Caco-2 (cell line): Measurements from ENCODE around the gene EPHB1. TPM values are rescaled to one million over a fixed set of nuclear protein-coding genes. Genes with fewer than 3 reads are reported as not detected.

ENCODE experiments used
- BruUV-seq: library from RNA; stranded (reverse); fragments of 400-500 nt; replicated peaks from 2 replicates; lab custom pipeline; 2021; lab: Mats Ljungman, UMichigan
- CTCF ChIA-PET: fragments of 300-600 bp; sonication (Branson Sonifier 250); formaldehyde crosslinking; loops from one replicate; lab custom pipeline; 2022; ENCODE audit warnings: antibody characterized with exemption; lab: Charles Lee
- POLR2A ChIA-PET: fragments of 300-600 bp; sonication (Branson Sonifier 250); formaldehyde crosslinking; loops from one replicate; lab custom pipeline; 2022; ENCODE audit warnings: antibody characterized with exemption; lab: Charles Lee
- DNase-seq, 2 experiments: peaks; one replicate each; pipeline versions ENCODE4 v3.0.0 to v3.0.0-alpha.2; 2020 to 2022
- H3K27me3 ChIP-seq: replicated peaks from 2 replicates; pipeline ENCODE4 v1.6.0; 2011; ENCODE audit warnings: low read length; ENCODE audit not compliant: control insufficient read depth, insufficient read depth
- H3K36me3 ChIP-seq: 2 replicates; pipeline ENCODE4 v1.5.1; 2011; ENCODE audit warnings: low read length; ENCODE audit not compliant: control insufficient read depth, insufficient read depth
- H3K4me1 ChIP-seq: fragments of 250-450 bp; sonication (Bioruptor Pico); 2 replicates; pipeline ENCODE4 v1.5.1; 2020; ENCODE audit warnings: mild to moderate bottlenecking
- H3K4me3 ChIP-seq: 2 replicates; pipeline ENCODE4 v1.5.1; 2011; ENCODE audit warnings: low read depth, mild to moderate bottlenecking, control low read depth, low read length
- H3K9me3 ChIP-seq: fragments of 250-450 bp; sonication (Bioruptor Pico); 2 replicates; pipeline ENCODE4 v1.5.1; 2020; ENCODE audit warnings: mild to moderate bottlenecking, moderate library complexity
- H3K27ac Mint-ChIP-seq: one replicate; pipeline ENCODE4 v1.8.0; 2022; ENCODE audit warnings: mixed read lengths; ENCODE audit not compliant: unreplicated experiment
- H3K27me3 Mint-ChIP-seq: one replicate; pipeline ENCODE4 v1.8.0; 2022; ENCODE audit warnings: mixed read lengths; ENCODE audit not compliant: insufficient read depth, unreplicated experiment
- H3K36me3 Mint-ChIP-seq: one replicate; pipeline ENCODE4 v1.8.0; 2022; ENCODE audit warnings: mild to moderate bottlenecking, mixed read lengths; ENCODE audit not compliant: insufficient read depth, unreplicated experiment
- H3K4me1 Mint-ChIP-seq: one replicate; pipeline ENCODE4 v1.8.0; 2022; ENCODE audit warnings: low read depth, mixed read lengths; ENCODE audit not compliant: unreplicated experiment
- H3K4me3 Mint-ChIP-seq: one replicate; pipeline ENCODE4 v1.8.0; 2022; ENCODE audit warnings: mild to moderate bottlenecking, moderate library complexity, mixed read lengths; ENCODE audit not compliant: unreplicated experiment
- H3K9me3 Mint-ChIP-seq: one replicate; pipeline ENCODE4 v1.8.0; 2022; ENCODE audit warnings: mixed read lengths; ENCODE audit not compliant: unreplicated experiment
- intact Hi-C: fragments of 100-400 bp; cut with micrococcal nuclease; formaldehyde crosslinking; loops from one replicate; pipeline ENCODE4 v1.10.0; 2022; ENCODE audit not compliant: unreplicated experiment
- total RNA-seq: library from RNA; stranded (reverse); gene quantifications from 2 replicates; pipeline ENCODE4 v1.2.3, GENCODE V29; 2022
- TF ChIP-seq, protein P1 (sequence below), 2 experiments: fragments of 200-600 bp in 1 of 2; IDR thresholded peaks; 1 replicate in 1 of 2; 2 replicates in 1 of 2; pipeline versions ENCODE4 v1.5.1 to v1.8.0; 2011 to 2022; ENCODE audit warnings: antibody characterized with exemption in 1 of 2, control low read depth in 1 of 2, inconsistent platforms in 1 of 2, low read depth in 1 of 2, low read length in 1 of 2, mild to moderate bottlenecking in 1 of 2, moderate library complexity in 1 of 2; ENCODE audit not compliant: insufficient read depth in 1 of 2, severe bottlenecking in 1 of 2, unreplicated experiment in 1 of 2

Gene EPHB1
- total RNA-seq, 1 experiment from 2014 or later = 2.3 TPM

DNA sequence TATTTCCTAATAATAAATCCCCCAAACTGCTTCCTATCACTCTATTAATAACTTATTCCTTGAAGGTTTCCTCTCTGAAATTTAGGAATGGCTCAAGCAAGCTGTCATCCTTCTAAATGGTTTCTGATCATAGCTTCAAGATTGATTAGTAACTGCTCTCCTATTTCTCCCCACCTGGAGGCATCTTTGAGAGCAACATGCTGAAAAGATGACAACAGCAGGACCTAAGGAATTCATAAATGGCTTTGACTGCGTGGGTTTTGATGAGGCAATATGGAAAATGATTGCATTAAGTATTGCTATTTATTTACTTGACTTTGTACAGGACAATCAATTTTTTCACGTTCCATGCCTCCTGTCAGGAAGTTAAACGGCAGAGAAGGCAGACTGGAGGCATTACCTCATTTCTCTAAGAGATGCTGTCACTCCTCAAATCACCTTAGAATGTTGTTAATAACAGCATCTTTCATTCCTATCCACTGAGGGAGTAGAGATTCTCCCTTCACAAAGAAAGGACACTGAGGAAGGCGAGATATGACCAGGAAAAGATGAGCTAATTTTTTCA lies 256.4 kb downstream of the EPHB1 start:
- Histone ChIP-seq H3K27me3 (no peaks in the 10 kb centered on the region), H3K4me1 (no peaks in the 10 kb centered on the region), H3K4me3 (no peak overlapping the region), H3K9me3 (no peaks in the 10 kb centered on the region), H3K36me3 (no peaks in the 10 kb centered on the region)
- H3K4me3 Mint-ChIP-seq = no peak overlapping the region
- BruUV-seq = no TSS peak
- H3K9me3 Mint-ChIP-seq = no peaks in the 10 kb centered on the region
- peaks cover 7% of the 10 kb centered on the region for H3K27me3 Mint-ChIP-seq
- H3K27ac Mint-ChIP-seq = no peak overlapping the region
- intact Hi-C loops = no loop called here
- no peak for DNase-seq
- no peaks in the 10 kb centered on the region for H3K4me1 Mint-ChIP-seq
- TF ChIP-seq, protein P1, sequence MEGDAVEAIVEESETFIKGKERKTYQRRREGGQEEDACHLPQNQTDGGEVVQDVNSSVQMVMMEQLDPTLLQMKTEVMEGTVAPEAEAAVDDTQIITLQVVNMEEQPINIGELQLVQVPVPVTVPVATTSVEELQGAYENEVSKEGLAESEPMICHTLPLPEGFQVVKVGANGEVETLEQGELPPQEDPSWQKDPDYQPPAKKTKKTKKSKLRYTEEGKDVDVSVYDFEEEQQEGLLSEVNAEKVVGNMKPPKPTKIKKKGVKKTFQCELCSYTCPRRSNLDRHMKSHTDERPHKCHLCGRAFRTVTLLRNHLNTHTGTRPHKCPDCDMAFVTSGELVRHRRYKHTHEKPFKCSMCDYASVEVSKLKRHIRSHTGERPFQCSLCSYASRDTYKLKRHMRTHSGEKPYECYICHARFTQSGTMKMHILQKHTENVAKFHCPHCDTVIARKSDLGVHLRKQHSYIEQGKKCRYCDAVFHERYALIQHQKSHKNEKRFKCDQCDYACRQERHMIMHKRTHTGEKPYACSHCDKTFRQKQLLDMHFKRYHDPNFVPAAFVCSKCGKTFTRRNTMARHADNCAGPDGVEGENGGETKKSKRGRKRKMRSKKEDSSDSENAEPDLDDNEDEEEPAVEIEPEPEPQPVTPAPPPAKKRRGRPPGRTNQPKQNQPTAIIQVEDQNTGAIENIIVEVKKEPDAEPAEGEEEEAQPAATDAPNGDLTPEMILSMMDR (IDR thresholded peaks at IDR 0.05; ENCODE audit: insufficient read depth in 1 of 2, low read depth in 1 of 2, low read length in 1 of 2, severe bottlenecking in 1 of 2, unreplicated experiment in 1 of 2) = no peak
- POLR2A ChIA-PET = no interaction called here
- CTCF ChIA-PET = interaction anchor here (1.0 kb wide), 1 partner anchor 256 kb away, joined by 3 read pairs; the partner anchor contains the start of gene EPHB1
- no peaks in the 10 kb centered on the region for H3K36me3 Mint-ChIP-seq

DNA sequence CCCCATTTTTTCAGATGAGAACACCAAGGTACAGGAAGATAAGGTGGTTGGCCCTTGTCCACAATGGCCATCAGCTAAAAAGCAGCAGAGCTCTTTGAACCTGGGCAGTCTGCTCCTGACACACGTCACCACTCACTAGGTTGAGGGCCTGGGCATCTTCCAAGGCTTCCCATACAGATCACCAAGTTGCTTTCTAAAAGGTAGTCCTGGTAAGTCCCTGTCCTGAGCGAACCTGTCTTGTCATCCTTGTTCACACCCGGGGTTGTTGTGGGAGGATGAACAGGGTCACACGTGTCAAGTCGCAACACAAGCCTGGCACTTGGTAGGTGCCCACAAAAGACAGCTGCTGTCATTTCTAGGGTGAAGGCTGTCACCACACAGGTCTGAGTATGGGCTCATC lies 260.4 kb downstream of the EPHB1 start:
- Mint-ChIP-seq H3K27me3 (peaks cover 10% of the 10 kb centered on the region), H3K36me3 (no peaks in the 10 kb centered on the region), H3K9me3 (no peaks in the 10 kb centered on the region), H3K4me3 (no peak overlapping the region), H3K27ac (no peak overlapping the region), H3K4me1 (no peaks in the 10 kb centered on the region)
- Histone ChIP-seq H3K36me3 (no peaks in the 10 kb centered on the region), H3K9me3 (no peaks in the 10 kb centered on the region), H3K4me1 (no peaks in the 10 kb centered on the region), H3K4me3 (no peak overlapping the region), H3K27me3 (no peaks in the 10 kb centered on the region)
- POLR2A ChIA-PET = no interaction called here
- intact Hi-C loops = no loop called here
- no TSS peak for BruUV-seq
- TF ChIP-seq, protein P1 (IDR thresholded peaks at IDR 0.05; ENCODE audit: insufficient read depth in 1 of 2, low read depth in 1 of 2, low read length in 1 of 2, severe bottlenecking in 1 of 2, unreplicated experiment in 1 of 2) = no peak
- DNase-seq = no peak
- CTCF ChIA-PET = no interaction called here

DNA sequence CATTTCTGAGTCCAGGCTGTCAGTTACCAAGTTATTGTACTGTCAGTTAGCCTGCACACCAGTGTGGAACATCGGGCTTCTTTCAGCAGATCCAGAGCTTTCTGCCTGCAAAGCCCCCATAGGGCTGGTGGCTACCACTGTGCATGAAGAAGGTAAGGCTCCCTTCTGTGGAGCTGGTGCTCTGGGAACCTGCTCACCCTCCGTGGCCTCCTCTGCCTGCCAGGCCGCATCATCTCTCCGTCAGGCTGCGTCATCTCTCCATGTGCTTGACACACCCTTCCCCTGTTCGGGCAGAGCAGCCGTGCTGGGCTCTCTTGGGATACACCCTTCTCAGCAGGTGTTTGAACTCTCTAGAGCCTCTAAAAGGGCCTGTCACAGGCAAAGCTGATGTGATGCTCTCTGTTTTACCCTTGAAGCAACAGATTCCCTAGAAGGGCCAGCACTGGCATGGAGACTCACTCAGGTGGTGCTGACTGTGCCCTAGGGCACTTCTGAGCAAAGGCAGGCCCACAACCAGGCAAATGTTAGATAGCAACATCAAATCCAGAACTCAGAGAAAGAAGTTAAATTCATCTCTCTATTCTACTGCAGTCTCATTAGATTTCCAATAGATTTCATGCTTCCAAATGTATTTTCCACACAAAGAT lies 261.1 kb downstream of the EPHB1 start:
- CTCF ChIA-PET = no interaction called here
- POLR2A ChIA-PET = no interaction called here

More for the DNA sequence above, 261.1 kb downstream of the EPHB1 start:
- TF ChIP-seq, protein P1 (IDR thresholded peaks at IDR 0.05; ENCODE audit: insufficient read depth in 1 of 2, low read depth in 1 of 2, low read length in 1 of 2, severe bottlenecking in 1 of 2, unreplicated experiment in 1 of 2) = no peak
- H3K36me3 Mint-ChIP-seq = no peaks in the 10 kb centered on the region
- no peak overlapping the region for H3K4me3 Mint-ChIP-seq
- Histone ChIP-seq H3K4me3 (no peak overlapping the region), H3K36me3 (no peaks in the 10 kb centered on the region), H3K4me1 (no peaks in the 10 kb centered on the region), H3K9me3 (no peaks in the 10 kb centered on the region), H3K27me3 (no peaks in the 10 kb centered on the region)
- H3K9me3 Mint-ChIP-seq = no peaks in the 10 kb centered on the region
- peaks cover 10% of the 10 kb centered on the region for H3K27me3 Mint-ChIP-seq
- BruUV-seq = no TSS peak
- no peak for DNase-seq
- H3K27ac Mint-ChIP-seq = no peak overlapping the region
- no peaks in the 10 kb centered on the region for H3K4me1 Mint-ChIP-seq
- intact Hi-C loops = no loop called here
